Measurements from ENCODE around the gene COA8. TPM values are rescaled to one million over a fixed set of nuclear protein-coding genes. Genes with fewer than 3 reads are reported as not detected.

The COA8 gene
- total and polyA plus RNA-seq, 10 of the 15 experiments (the other 5 are each of a cell fraction or from before 2014, with no cell fraction given), result 6.1 to 69.5 (median 25.8) TPM

GRCh38 chr14:103634156-103634555, 71.4 kb downstream of the COA8 start:
- no TSS peak for BruUV-seq (replicated peaks)
- H3K27me3 ChIP-seq (replicated peaks in 1 of 2; ENCODE audit: control insufficient read depth in 2 of 2, insufficient read depth in 2 of 2, low read length in 1 of 2), result no peaks in the 10 kb centered on the region
- no peak for DNase-seq (ENCODE audit: low read depth, low spot score)
- peaks cover 4% of the 10 kb centered on the region; the same call in 1 of the 2 replicates for H4K20me1 ChIP-seq (ENCODE audit: control insufficient read depth, insufficient read depth)
- intact Hi-C loops (cut with micrococcal nuclease; ENCODE audit: unreplicated experiment) (loop anchor here (5.0 kb wide), 1 partner anchor 72 kb away; the partner anchor contains the start of genes BAG5 and COA8), in situ Hi-C loops (cut with MboI) (no loop called here)
- no peak for FAIRE-seq
- no peak overlapping the region for H2AFZ ChIP-seq (ENCODE audit: control insufficient read depth, low read depth, low read length)
- H3K36me3 ChIP-seq (ENCODE audit: control insufficient read depth in 2 of 2, insufficient read depth in 2 of 2, low read length in 1 of 2), result peaks cover 0 to 7% of the 10 kb centered on the region in 2 experiments; a peak in 2 of 4 replicates
- WGBS (ENCODE audit: insufficient coverage, insufficient replicate concordance, low lambda C conversion rate, missing lambda C conversion rate), result 89% methylated on average over 4 of the region's 4 CpGs
- H3K9ac ChIP-seq (ENCODE audit: control insufficient read depth, insufficient read depth, low read length), result no peak overlapping the region
- TF ChIP-seq MAX (IDR thresholded peaks at IDR 0.05; ENCODE audit: low read depth, low read length) (no peak), RBBP5 (conservative IDR thresholded peaks at IDR 0.05) (no peak), MYB (IDR thresholded peaks at IDR 0.05; ENCODE audit: borderline replicate concordance, low read depth, low read length) (no peak), NFYA (IDR thresholded peaks at IDR 0.05; ENCODE audit: borderline replicate concordance, low read depth, low read length) (no peak)
- H3K79me2 ChIP-seq (ENCODE audit: control insufficient read depth, insufficient read depth, low read length), result peaks cover 82% of the 10 kb centered on the region
- H3K4me1 ChIP-seq (ENCODE audit: control insufficient read depth, insufficient read depth, low read length), result peaks cover 8% of the 10 kb centered on the region
- SMC1A ChIA-PET (ENCODE audit: uncharacterized antibody, unreplicated experiment), result no interaction called here
- ATAC-seq, result no peak
- POLR2A ChIA-PET, result no interaction called here
- RAD21 ChIA-PET (ENCODE audit: unreplicated experiment), result no interaction called here
- no peak overlapping the region for H3K4me3 ChIP-seq
- no peak overlapping the region for H3K27ac ChIP-seq (ENCODE audit: control insufficient read depth, insufficient read depth)
- CTCF ChIA-PET, result no interaction called here
- no peaks in the 10 kb centered on the region for H3K9me3 ChIP-seq (replicated peaks; ENCODE audit: control insufficient read depth, insufficient read depth, low read length)
- H3K4me2 ChIP-seq (ENCODE audit: control insufficient read depth, insufficient read depth), result no peak overlapping the region

GRCh38 chr14:103638594-103638993, 75.8 kb downstream of the COA8 start:
- SMC1A ChIA-PET (ENCODE audit: uncharacterized antibody, unreplicated experiment), result no interaction called here
- Histone ChIP-seq H3K27me3 (replicated peaks in 1 of 2; ENCODE audit: control insufficient read depth in 2 of 2, insufficient read depth in 2 of 2, low read length in 1 of 2) (no peaks in the 10 kb centered on the region), H4K20me1 (ENCODE audit: control insufficient read depth, insufficient read depth) (peaks cover 2% of the 10 kb centered on the region; the same call in 1 of the 2 replicates), H3K9ac (ENCODE audit: control insufficient read depth, insufficient read depth, low read length) (no peak overlapping the region), H3K36me3 (ENCODE audit: control insufficient read depth in 2 of 2, insufficient read depth in 2 of 2, low read length in 1 of 2) (peaks cover 0 to 7% of the 10 kb centered on the region in 2 experiments; a peak in 1 of 4 replicates), H3K4me2 (ENCODE audit: control insufficient read depth, insufficient read depth) (no peak overlapping the region), H2AFZ (ENCODE audit: control insufficient read depth, low read depth, low read length) (no peak overlapping the region), H3K27ac (ENCODE audit: control insufficient read depth, insufficient read depth) (no peak overlapping the region), H3K4me3 (no peak overlapping the region), H3K9me3 (replicated peaks; ENCODE audit: control insufficient read depth, insufficient read depth, low read length) (no peaks in the 10 kb centered on the region; the same call in 2 of the 3 replicates), H3K4me1 (ENCODE audit: control insufficient read depth, insufficient read depth, low read length) (peaks cover 8% of the 10 kb centered on the region), H3K79me2 (ENCODE audit: control insufficient read depth, insufficient read depth, low read length) (peaks cover 65% of the 10 kb centered on the region)
- no peak; the same call in 1 of the 3 replicates for ATAC-seq
- intact Hi-C loops (cut with micrococcal nuclease; ENCODE audit: unreplicated experiment), result no loop called here
- POLR2A ChIA-PET, result interaction anchor here (1.5 kb wide), 1 partner anchor 11 kb away, joined by 7 read pairs; no protein-coding TSS in a partner anchor
- CTCF ChIA-PET, result interaction anchor here (2.1 kb wide), 1 partner anchor 41 kb away, joined by 4 read pairs; no protein-coding TSS in a partner anchor
- RAD21 ChIA-PET (ENCODE audit: unreplicated experiment), result no interaction called here
- in situ Hi-C loops (cut with MboI), result no loop called here
- FAIRE-seq, result no peak
- WGBS (ENCODE audit: insufficient coverage, insufficient replicate concordance, low lambda C conversion rate, missing lambda C conversion rate), result 100% methylated on average over 3 of the region's 3 CpGs
- DNase-seq (ENCODE audit: low read depth, low spot score), result no peak
- BruUV-seq (replicated peaks), result no TSS peak
- TF ChIP-seq ZNF207 (IDR thresholded peaks at IDR 0.05; ENCODE audit: borderline replicate concordance) (no peak), SPI1 (IDR thresholded peaks at IDR 0.05; ENCODE audit: borderline replicate concordance, insufficient read depth, low read depth, low read length) (no peak), CREB1 (IDR thresholded peaks at IDR 0.05; ENCODE audit: low read depth) (no peak), PAX5 (IDR thresholded peaks at IDR 0.05; ENCODE audit: borderline replicate concordance, low read depth, low read length) (no peak), USF1 (IDR thresholded peaks at IDR 0.05; ENCODE audit: borderline replicate concordance, extremely low read length, insufficient read depth, low read depth, low read length) (no peak), NFYB (IDR thresholded peaks at IDR 0.05; ENCODE audit: insufficient read depth, low read depth, low read length) (no peak), WRNIP1 (IDR thresholded peaks at IDR 0.05; ENCODE audit: borderline replicate concordance, low read depth, low read length) (no peak), SUZ12 (IDR thresholded peaks at IDR 0.05; ENCODE audit: unreplicated experiment) (no peak), CBX3 (IDR thresholded peaks at IDR 0.05; ENCODE audit: borderline replicate concordance, low read depth) (no peak), NFXL1 (IDR thresholded peaks at IDR 0.05; ENCODE audit: borderline replicate concordance) (no peak), TAF1 (IDR thresholded peaks at IDR 0.05; ENCODE audit: borderline replicate concordance, low read depth, low read length) (no peak)
